Keratinocyte (primary cell): ENCODE data around the gene GRAMD1A. TPM values are rescaled to one million over a fixed set of nuclear protein-coding genes. Genes with fewer than 3 reads are reported as not detected.

ENCODE experiments used
- DNase-seq: peaks from one replicate; pipeline ENCODE4 v3.0.0-alpha.2; 2011; ENCODE audit warnings: low read depth, missing footprints, low spot score
- FAIRE-seq: peaks from 2 replicates; lab custom pipeline; 2011; peaks lifted over from hg19 to GRCh38; lab: Jason Lieb, UNC
- H2AFZ ChIP-seq: 2 replicates; pipeline ENCODE4 v1.6.0; 2012; ENCODE audit warnings: low read length, control low read depth, inconsistent platforms; ENCODE audit not compliant: control insufficient read depth
- H3K27ac ChIP-seq: 2 replicates; pipeline ENCODE4 v1.5.1; 2011; ENCODE audit warnings: low read length; ENCODE audit not compliant: control insufficient read depth, insufficient read depth
- H3K27me3 ChIP-seq: 3 replicates; pipeline ENCODE4 v1.6.0; 2011; ENCODE audit warnings: low read length; ENCODE audit not compliant: control insufficient read depth, insufficient read depth; ENCODE audit errors: extremely low read depth
- H3K36me3 ChIP-seq, 2 experiments: 2 replicates in 1 of 2; 3 replicates in 1 of 2; pipeline ENCODE4 v1.5.1; 2011; ENCODE audit warnings: low read length in 2 of 2, mild to moderate bottlenecking in 1 of 2; ENCODE audit not compliant: control insufficient read depth in 2 of 2, insufficient read depth in 2 of 2; ENCODE audit errors: extremely low read depth in 1 of 2
- H3K4me1 ChIP-seq: 3 replicates; pipeline ENCODE4 v1.5.1; 2011; ENCODE audit warnings: low read length; ENCODE audit not compliant: control insufficient read depth, insufficient read depth; ENCODE audit errors: extremely low read depth
- H3K4me2 ChIP-seq: 3 replicates; pipeline ENCODE4 v1.6.0; 2011; ENCODE audit warnings: low read depth, low read length; ENCODE audit not compliant: control insufficient read depth, insufficient read depth; ENCODE audit errors: extremely low read depth
- H3K4me3 ChIP-seq, 3 experiments: fragments of 200-600 bp in 1 of 3; sonication (generic) in 1 of 3; 2 replicates in 2 of 3; 3 replicates in 1 of 3; pipeline ENCODE4 v1.5.1; 2011 to 2016; ENCODE audit warnings: low read length in 3 of 3, mild to moderate bottlenecking in 3 of 3, control low read depth in 2 of 3, inconsistent platforms in 1 of 3, low read depth in 1 of 3, mixed read lengths in 1 of 3, mixed run types in 1 of 3, moderate library complexity in 1 of 3; ENCODE audit not compliant: control insufficient read depth in 2 of 3, insufficient read depth in 2 of 3; ENCODE audit errors: extremely low read depth in 1 of 3
- H3K79me2 ChIP-seq: 2 replicates; pipeline ENCODE4 v1.6.0; 2012; ENCODE audit warnings: low read length; ENCODE audit not compliant: control insufficient read depth, insufficient read depth
- H3K9ac ChIP-seq: 3 replicates; pipeline ENCODE4 v1.6.0; 2011; ENCODE audit warnings: low read length; ENCODE audit not compliant: control insufficient read depth, insufficient read depth; ENCODE audit errors: extremely low read depth
- H3K9me1 ChIP-seq: 3 replicates; pipeline ENCODE4 v1.6.0; 2011; ENCODE audit warnings: low read length; ENCODE audit not compliant: control insufficient read depth, insufficient read depth; ENCODE audit errors: extremely low read depth
- H3K9me3 ChIP-seq: 2 replicates; pipeline ENCODE4 v1.5.1; 2012; ENCODE audit warnings: low read depth, low read length; ENCODE audit not compliant: control insufficient read depth
- H4K20me1 ChIP-seq: 3 replicates; pipeline ENCODE4 v1.6.0; 2011; ENCODE audit warnings: low read length; ENCODE audit not compliant: control insufficient read depth, insufficient read depth; ENCODE audit errors: extremely low read depth
- CTCF ChIP-seq, 3 experiments: IDR thresholded peaks in 1 of 3; conservative IDR thresholded peaks in 1 of 3; optimal IDR thresholded peaks in 1 of 3; 2 replicates in 2 of 3; 3 replicates in 1 of 3; pipeline versions ENCODE3 to v1.5.1; 2011; ENCODE audit warnings: low read length in 3 of 3, mild to moderate bottlenecking in 3 of 3, moderate library complexity in 2 of 3, control low read depth in 1 of 3, inconsistent platforms in 1 of 3; ENCODE audit not compliant: insufficient read depth in 2 of 3; ENCODE audit errors: extremely low read depth in 1 of 3
- EZH2 ChIP-seq: IDR thresholded peaks from one replicate; pipeline ENCODE4 v1.6.1; 2012; ENCODE audit warnings: inconsistent platforms, mild to moderate bottlenecking, low read length, moderate library complexity
- dilution Hi-C: fragments of 300-500 bp; cut with MboI; formaldehyde crosslinking; loops from one replicate; pipeline ENCODE4 v1.7.0; 2020; ENCODE audit warnings: low sequenced_read_pairs; ENCODE audit not compliant: extremely low pct_ligation_motif_present
- polyA plus RNA-seq, 5 experiments: library from polyadenylated mRNA; depleted of rRNA in 3 of 5; stranded (reverse) in 3 of 5; stranded (forward) in 1 of 5; unstranded in 1 of 5; fragments of >200 nt; gene quantifications; 1 replicate in 1 of 5; 2 replicates in 3 of 5; 3 replicates in 1 of 5; pipeline versions ENCODE4 v1.2.1 to v1.2.3, GENCODE V29; 2011 to 2012; ENCODE audit warnings: missing spikeins in 2 of 5, low read depth in 1 of 5, low replicate concordance in 1 of 5

The GRAMD1A gene
- polyA plus RNA-seq, 1 donor (not counting 4 experiments of a cell fraction or from before 2014, with no cell fraction given), result 24.6 TPM

- Histone ChIP-seq H2AFZ (no peak overlapping the region), H3K4me1 (peaks cover 3% of the 10 kb centered on the region), H3K9ac (no peak overlapping the region), H3K36me3 (no peaks in the 10 kb centered on the region), H3K79me2 (no peaks in the 10 kb centered on the region), H3K9me3 (no peaks in the 10 kb centered on the region), H3K27ac (no peak overlapping the region), H3K9me1 (no peaks in the 10 kb centered on the region), H3K4me2 (no peak overlapping the region), H3K27me3 (peaks cover 38% of the 10 kb centered on the region), H4K20me1 (no peaks in the 10 kb centered on the region), H3K4me3 (no peak overlapping the region)
- FAIRE-seq, result no peak
- dilution Hi-C loops, result no loop called here
- DNase-seq, result no peak
- no peak for TF ChIP-seq CTCF (optimal IDR thresholded peaks at IDR 0.05 in 1 of 3, IDR thresholded peaks at IDR 0.05 in 1 of 3, conservative IDR thresholded peaks at IDR 0.05 in 1 of 3; ENCODE audit: extremely low read depth in 1 of 3, insufficient read depth in 2 of 3, low read length in 3 of 3)
- no peak for TF ChIP-seq EZH2
Observed at GRCh38 chr19:35033067-35034004, 33.2 kb downstream of the GRAMD1A start.

GRCh38 chr19:35034005-35034502 lies 33.9 kb downstream of the GRAMD1A start:
- H3K9me1 ChIP-seq, result no peaks in the 10 kb centered on the region
- no peaks in the 10 kb centered on the region for H4K20me1 ChIP-seq
- H3K79me2 ChIP-seq, result no peaks in the 10 kb centered on the region
- FAIRE-seq (no peak), DNase-seq (no peak)
- H3K27me3 ChIP-seq, result peaks cover 38% of the 10 kb centered on the region
- H3K4me1 ChIP-seq, result peaks cover 3% of the 10 kb centered on the region
- no peak overlapping the region for H3K27ac ChIP-seq
- dilution Hi-C loops, result no loop called here
- no peak overlapping the region for H2AFZ ChIP-seq
- no peak overlapping the region for H3K9ac ChIP-seq
- H3K4me3 ChIP-seq, result no peak overlapping the region
- H3K4me2 ChIP-seq, result no peak overlapping the region
- TF ChIP-seq CTCF (optimal IDR thresholded peaks at IDR 0.05 in 1 of 3, IDR thresholded peaks at IDR 0.05 in 1 of 3, conservative IDR thresholded peaks at IDR 0.05 in 1 of 3; ENCODE audit: extremely low read depth in 1 of 3, insufficient read depth in 2 of 3, low read length in 3 of 3) (no peak), EZH2 (no peak)
- H3K36me3 ChIP-seq, result no peaks in the 10 kb centered on the region
- H3K9me3 ChIP-seq, result no peaks in the 10 kb centered on the region
